ENCODE measurements around the gene HIC1.

The HIC1 gene

DNA sequence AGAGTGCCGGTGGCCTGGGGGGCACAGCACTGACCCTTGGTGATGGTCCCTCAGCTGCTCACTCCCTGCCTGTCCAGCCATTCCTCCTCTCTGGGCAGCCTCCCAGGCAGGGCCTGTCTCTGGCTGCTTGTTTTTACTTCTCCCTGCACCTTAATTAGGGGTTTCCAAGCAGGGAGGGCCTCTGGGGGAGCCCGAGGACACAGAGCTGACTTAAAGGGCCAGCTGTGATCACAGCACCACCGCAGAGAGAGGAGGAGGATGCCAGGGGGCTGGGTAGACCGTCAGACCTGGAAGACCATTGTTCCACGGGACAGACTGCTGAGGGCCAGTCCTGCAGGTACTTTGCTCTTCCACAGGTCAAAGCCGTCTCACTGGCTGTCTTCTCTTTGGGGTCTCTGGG is 26.2 kb upstream of the HIC1 start:
- TF ChIP-seq JUND (IDR thresholded peaks at IDR 0.05; ENCODE audit: low read depth), result no peak
- in situ Hi-C loops (cut with HindIII; ENCODE audit: low pct_unique_long_range_greater_than_20kb, low sequenced_read_pairs), result no loop called here
- DNase-seq (ENCODE audit: low read depth in 1 of 2, low spot score in 1 of 2), result no peak

DNA sequence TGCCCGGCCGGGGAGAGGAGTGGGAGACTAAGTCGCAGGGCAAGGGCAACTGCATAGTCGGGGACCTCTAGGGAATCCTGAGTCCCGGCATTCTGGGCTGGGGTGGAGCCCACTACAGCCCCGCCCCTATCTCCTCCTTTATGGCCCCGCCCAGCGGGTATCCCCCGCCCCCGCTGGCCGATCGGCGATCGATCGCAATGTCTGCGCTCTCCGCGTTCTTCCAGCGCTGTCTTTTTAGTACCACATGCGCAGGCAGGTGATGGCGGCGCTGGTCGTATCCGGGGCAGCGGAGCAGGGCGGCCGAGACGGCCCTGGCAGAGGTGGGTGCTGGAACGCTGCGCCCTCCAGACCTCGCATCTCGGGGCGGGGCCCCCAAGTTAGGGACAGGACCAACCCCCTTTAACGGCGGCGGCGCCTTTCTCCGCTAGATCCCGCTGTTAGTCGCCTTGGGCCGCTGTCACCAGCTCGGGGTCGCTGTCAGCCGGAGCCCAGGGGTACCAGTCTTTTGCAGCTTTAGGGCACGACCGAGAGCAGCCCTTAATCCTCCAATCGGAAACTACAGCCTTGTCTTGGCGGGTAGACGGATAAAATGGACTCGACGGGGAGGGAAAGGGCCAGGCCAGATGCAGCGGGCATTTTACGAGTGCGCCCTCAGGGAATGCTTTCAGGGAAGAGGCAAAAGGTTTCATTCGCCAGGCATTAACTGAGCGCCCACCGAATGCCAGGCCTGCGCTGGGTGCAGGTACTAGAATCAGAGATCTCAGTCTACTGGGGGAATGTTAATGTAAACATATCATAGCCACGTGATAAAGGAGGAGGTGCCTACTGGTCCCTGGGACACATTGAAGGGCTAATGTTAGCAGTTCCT is 24.8 kb upstream of the HIC1 start, which contains the start of gene DPH1:
Gene DPH1 (plus strand): TSS at position 243 of the 868 bp plus-strand sequence. CDS start 17 bp downstream, at position 260.
- no peak for TF ChIP-seq JUND (IDR thresholded peaks at IDR 0.05; ENCODE audit: low read depth)
- DNase-seq (ENCODE audit: low read depth in 1 of 2, low spot score in 1 of 2), result peak; percentile 66 to 93
- in situ Hi-C loops (cut with HindIII; ENCODE audit: low pct_unique_long_range_greater_than_20kb, low sequenced_read_pairs), result no loop called here

DNA sequence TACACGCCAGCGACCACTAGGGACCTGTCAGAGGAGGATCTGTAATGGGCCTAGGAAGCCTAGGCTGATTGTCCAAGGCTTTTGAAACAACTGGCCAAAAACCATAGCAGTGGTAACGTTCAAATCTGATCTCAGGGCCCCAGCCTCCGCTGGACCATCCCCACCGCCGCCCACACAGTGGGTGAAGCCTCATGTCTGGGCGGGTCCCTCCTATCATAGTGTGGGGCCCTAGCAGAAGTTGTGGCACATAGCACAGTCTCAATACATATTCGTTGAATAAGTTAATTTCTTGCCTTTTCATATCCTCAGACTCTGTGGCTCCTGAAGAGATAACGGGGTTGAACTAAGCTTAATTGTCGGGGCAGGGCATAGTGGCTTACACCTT is 24.1 kb upstream of the HIC1 start:
- no peak for DNase-seq (ENCODE audit: low read depth in 1 of 2, low spot score in 1 of 2)
- no peak for TF ChIP-seq JUND (IDR thresholded peaks at IDR 0.05; ENCODE audit: low read depth)
- in situ Hi-C loops (cut with HindIII; ENCODE audit: low pct_unique_long_range_greater_than_20kb, low sequenced_read_pairs), result no loop called here

DNA sequence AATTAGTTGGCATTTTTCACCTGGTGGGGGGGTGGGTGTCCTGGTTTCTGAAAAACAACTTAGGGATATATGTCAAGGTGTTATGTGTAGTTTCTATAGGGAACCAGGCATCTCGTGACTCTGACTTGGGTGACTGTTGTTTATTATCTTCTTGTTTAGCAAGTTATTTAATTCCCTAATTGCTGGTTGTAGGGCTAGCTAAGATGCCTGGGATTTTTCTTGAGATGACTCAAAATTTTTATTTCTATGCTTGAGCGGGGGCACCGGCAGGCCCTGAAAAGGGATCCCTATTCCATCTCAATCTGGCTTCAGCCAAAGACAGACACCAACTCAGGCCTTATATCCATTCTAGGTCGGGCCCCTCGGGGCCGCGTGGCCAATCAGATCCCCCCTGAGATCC is 21.8 kb upstream of the HIC1 start:
- no peak for DNase-seq (ENCODE audit: low read depth in 1 of 2, low spot score in 1 of 2)
- no peak for TF ChIP-seq JUND (IDR thresholded peaks at IDR 0.05; ENCODE audit: low read depth)
- in situ Hi-C loops (cut with HindIII; ENCODE audit: low pct_unique_long_range_greater_than_20kb, low sequenced_read_pairs), result no loop called here

DNA sequence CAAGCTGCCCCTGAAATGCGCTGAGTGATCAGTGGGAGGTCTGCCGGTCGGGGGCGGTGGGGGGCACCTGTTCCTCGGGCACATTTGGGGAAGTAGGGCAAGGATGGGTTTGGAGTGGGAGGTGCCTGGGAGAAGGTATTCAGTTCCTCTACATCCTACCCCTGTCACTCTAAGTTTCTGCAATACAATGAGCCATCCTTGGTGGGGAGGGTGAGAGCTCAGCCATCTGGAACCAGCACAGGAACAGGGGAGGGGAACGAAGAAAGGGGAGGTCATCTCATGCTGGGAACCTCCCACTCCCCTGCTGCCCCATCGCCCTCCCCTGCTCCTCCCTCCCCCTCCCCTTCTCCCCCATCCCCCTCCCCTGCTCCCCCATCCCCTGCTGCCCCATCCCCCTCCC is 20.7 kb upstream of the HIC1 start:
- TF ChIP-seq JUND (IDR thresholded peaks at IDR 0.05; ENCODE audit: low read depth), result no peak
- in situ Hi-C loops (cut with HindIII; ENCODE audit: low pct_unique_long_range_greater_than_20kb, low sequenced_read_pairs), result no loop called here
- no peak for DNase-seq (ENCODE audit: low read depth in 1 of 2, low spot score in 1 of 2)

DNA sequence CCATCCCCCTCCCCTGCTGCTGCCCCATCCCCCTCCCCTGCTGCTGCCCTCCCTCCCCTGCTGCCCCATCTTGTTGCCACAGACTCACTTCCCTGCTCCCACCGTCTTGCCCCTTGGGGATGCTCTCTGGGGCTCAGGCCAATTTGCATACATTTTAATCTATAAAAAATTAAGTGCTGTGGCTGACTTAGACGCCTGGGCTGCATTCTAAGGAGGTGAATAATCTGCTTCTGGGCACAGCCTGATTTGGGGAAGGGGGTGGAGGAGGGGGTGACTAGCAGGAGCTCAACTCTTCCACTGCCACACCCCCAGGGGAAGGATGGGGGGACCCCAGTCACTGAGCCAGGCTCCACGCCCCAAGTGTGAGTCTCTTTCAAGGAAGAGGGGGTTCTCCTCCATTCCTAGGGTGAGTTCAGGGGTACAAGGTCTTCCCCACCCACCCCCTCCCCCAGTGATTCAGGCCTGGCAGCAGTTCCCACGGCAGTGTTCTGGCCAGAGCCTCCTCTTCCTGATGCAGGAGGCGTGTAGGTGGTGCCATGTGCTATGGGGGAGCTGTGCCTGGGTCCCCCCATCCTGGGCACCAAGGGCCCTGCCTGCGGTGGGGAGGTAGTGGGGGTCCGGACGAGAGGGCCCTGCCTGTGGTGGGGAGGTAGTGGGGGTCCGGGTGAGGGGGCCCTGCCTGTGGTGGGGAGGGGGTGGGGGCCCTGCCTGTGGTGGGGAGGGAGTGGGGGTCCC is 19.9 kb upstream of the HIC1 start:
- DNase-seq (ENCODE audit: low read depth in 1 of 2, low spot score in 1 of 2), result no peak
- no peak for TF ChIP-seq JUND (IDR thresholded peaks at IDR 0.05; ENCODE audit: low read depth)
- in situ Hi-C loops (cut with HindIII; ENCODE audit: low pct_unique_long_range_greater_than_20kb, low sequenced_read_pairs), result no loop called here

DNA sequence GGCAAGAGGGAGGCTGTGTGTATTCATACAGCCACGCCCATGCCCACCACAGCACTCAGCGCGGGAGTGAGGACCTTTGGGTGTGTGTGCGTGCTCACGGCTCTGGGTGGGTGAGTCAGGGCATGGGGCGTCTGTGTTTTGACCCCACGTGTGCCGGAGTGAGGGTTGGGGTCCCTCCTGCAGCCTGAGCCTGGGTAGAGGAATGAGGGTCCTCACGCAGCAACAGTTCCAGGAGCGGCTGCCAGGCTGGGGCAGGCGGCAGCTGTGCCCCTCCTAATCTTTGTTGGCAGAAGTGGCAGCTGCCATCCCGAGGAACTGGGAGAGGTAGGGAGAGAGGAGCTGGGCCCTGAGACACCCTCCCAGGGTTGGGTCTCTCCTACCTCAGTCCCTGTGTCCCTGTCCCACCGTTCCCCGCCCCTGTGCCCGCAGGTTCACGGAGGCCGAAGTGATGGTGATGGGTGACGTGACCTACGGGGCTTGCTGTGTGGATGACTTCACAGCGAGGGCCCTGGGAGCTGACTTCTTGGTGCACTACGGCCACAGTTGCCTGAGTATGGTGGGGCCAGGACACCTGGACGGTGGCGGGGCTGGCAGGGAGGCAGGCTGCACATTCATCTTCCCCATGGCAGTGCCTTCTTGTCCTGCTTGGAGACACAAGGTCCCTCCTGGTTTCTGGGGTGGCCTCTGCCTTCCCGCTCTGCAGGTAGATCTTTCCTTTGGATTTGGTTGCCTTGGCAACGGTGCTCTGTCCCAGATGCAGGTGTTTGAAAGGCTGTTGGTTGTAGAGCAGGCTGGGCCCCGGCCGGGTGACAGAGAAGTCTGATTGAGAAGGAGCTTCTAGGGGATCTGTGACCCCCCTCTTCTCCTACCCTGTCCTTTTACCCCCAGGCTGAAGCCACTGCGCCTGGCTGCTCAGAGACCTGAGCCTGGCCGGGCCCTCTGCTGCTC is 19.1 kb upstream of the HIC1 start:
- DNase-seq (ENCODE audit: low read depth in 1 of 2, low spot score in 1 of 2), result no peak
- no peak for TF ChIP-seq JUND (IDR thresholded peaks at IDR 0.05; ENCODE audit: low read depth)
- in situ Hi-C loops (cut with HindIII; ENCODE audit: low pct_unique_long_range_greater_than_20kb, low sequenced_read_pairs), result no loop called here

DNA sequence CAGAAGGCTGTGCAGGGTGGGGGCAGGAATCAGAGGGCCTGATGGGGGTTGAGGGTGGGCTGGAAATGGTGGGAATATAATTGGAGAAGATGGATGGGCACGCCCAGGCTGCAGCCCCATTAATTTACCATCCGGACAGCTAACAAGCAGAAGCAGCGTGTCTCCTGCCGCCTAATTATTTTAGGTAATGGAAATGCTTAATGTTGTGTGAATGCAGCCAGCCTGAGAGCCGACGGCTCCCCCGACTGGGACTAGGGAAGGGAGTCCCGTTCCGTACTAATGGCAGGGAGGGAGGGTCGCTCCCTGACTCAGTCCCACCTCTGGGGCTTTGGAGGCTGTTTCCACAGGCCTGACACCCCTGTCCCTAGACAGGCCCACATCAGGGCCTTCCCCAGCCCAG is 17.7 kb upstream of the HIC1 start:
- DNase-seq (ENCODE audit: low read depth in 1 of 2, low spot score in 1 of 2), result no peak
- TF ChIP-seq JUND (IDR thresholded peaks at IDR 0.05; ENCODE audit: low read depth), result no peak
- in situ Hi-C loops (cut with HindIII; ENCODE audit: low pct_unique_long_range_greater_than_20kb, low sequenced_read_pairs), result no loop called here

DNA sequence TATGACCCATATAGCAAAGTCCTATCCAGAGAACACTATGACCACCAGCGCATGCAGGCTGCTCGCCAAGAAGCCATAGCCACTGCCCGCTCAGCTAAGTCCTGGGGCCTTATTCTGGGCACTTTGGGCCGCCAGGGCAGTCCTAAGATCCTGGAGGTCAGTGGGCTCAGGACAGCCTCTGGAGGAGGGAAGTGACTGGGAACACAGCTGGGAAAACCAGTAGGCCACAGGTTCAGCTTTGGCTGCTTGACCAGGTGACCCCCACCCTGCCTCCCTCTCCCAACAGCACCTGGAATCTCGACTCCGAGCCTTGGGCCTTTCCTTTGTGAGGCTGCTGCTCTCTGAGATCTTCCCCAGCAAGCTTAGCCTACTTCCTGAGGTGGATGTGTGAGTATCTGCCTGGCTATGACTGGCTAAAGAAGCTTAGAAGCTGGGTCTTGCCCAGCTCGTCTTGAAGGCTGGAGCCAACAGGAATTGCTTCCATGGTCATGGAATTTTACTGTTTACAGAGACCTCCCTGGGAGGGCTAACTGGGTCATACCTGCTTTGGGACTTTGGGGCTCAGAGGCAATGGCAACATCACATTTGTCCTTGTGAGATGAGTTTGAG is 14.6 kb upstream of the HIC1 start:
- DNase-seq (ENCODE audit: low read depth in 1 of 2, low spot score in 1 of 2), result no peak
- TF ChIP-seq JUND (IDR thresholded peaks at IDR 0.05; ENCODE audit: low read depth), result no peak
- in situ Hi-C loops (cut with HindIII; ENCODE audit: low pct_unique_long_range_greater_than_20kb, low sequenced_read_pairs), result no loop called here

DNA sequence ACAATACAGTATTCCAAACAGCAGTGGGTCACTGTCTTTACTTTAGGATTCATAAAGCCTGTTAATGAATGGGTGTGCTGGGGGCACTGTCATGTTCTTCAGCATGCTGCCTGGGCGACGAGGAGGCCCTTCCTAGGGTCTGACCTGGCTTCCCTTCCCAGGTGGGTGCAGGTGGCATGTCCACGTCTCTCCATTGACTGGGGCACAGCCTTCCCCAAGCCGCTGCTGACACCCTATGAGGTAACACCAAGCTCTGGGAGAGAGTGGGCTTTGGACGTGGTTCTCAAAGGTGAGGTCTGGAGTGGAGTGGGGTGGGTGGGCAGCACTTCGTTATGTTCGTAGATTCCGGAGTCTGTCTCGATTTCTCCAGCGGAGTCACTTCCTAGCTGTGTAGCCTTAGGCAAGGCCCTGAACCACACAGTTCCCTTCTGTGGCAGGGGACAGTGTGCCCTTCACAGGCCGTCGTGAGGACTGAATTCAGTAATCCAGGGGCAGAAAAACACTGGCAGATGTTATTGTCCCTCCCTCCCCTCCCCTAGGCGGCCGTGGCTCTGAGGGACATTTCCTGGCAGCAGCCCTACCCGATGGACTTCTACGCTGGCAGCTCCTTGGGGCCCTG is 13.9 kb upstream of the HIC1 start:
- in situ Hi-C loops (cut with HindIII; ENCODE audit: low pct_unique_long_range_greater_than_20kb, low sequenced_read_pairs), result no loop called here
- no peak for DNase-seq (ENCODE audit: low read depth in 1 of 2, low spot score in 1 of 2)
- TF ChIP-seq JUND (IDR thresholded peaks at IDR 0.05; ENCODE audit: low read depth), result no peak

DNA sequence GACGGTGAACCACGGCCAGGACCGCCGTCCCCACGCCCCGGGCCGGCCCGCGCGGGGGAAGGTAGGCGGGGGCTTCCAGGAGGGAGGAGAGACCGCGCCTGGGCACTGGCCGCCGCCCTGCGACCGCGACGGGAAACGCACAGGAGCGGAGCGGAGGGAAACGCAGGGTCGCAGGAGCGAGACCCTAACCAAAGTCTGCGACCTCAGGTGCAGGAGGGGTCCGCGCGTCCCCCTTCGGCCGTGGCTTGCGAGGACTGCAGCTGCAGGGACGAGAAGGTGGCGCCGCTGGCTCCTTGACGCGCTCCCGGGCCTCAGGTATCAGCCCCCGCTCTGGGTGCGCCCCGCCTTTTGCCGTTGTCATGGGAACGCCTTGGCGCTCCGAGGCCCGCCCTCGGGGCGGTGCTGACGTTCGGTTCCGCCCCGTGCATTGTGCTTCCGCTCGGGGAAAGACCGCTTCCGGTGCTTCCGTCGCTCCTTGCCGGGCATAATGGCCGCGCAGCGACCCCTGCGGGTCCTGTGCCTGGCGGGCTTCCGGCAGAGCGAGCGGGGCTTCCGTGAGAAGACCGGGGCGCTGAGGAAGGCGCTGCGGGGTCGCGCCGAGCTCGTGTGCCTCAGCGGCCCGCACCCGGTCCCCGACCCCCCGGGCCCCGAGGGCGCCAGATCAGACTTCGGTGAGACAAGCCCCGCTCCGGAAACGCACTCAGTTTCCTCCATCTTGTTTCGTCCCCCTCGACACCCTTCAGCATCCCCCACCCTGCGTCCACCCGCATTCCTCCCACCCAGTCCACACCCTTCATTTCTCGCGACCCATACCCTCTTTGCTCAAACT is 13.1 kb upstream of the HIC1 start, which contains the start of gene OVCA2:
Gene OVCA2 (plus strand): TSS at position 462 of the 829 bp plus-strand sequence. CDS start 26 bp downstream, at position 488.
- peak; percentile 68 to 94 for DNase-seq (ENCODE audit: low read depth in 1 of 2, low spot score in 1 of 2)
- in situ Hi-C loops (cut with HindIII; ENCODE audit: low pct_unique_long_range_greater_than_20kb, low sequenced_read_pairs), result no loop called here
- no peak for TF ChIP-seq JUND (IDR thresholded peaks at IDR 0.05; ENCODE audit: low read depth)
